Stimulated activated CD8-positive, alpha-beta memory T cell treated with anti-CD3 and anti-CD28 coated beads, Interleukin-2, amount 100 ng/mL, for 48 hours (primary cell): ENCODE results near the gene BUD31.
"Not testable (repeated sequence)": the region's sequence is repeated elsewhere in the genome, so short reads cannot be mapped to it uniquely, and the experiment has no call there.

Experiments used
- DNase-seq, 2 donors: peaks; one replicate each; pipeline ENCODE4 v3.0.0-alpha.2; 2020; ENCODE audit warnings: low read depth in 2 of 2

Gene BUD31

DNA sequence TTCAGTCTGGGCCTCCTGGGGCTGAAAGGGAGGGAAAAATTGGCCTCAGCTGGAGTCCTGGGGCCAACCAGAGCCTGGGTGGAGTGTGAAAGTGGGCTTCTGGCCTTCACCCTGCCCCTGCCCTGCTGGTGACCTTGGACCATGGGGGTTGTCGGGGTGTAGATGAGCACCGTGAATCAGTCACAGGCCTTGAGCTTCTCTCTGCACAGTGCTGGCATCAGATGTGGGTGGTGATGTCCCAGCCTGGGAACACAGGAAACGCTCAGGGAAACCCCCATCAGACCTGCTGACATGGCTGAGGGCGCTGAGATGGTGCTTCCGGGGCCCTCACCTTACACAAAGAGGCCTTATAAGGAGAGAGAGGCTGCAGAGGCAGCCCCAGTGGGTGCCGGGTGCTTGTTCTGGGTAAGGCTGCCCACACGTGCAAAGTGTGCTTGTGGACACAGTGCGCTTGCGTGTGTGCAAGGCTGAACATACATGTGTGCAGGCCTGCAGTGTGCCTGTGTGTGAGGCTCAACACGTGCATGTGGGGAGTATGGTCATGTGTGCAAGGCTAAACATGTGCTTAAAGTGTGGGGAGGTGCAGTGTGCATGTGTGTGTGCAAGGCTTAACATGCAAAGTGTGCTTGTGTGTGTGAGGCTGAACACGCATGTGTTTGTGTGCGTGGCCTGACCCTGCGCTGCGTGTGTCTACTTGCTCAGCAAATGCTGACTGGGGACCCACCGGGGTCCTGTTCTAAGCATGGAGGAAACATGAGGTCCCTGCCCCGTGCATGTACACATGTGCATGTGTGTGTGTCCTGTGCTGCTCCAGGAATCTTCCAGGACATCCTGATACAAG is 27.7 kb upstream of the BUD31 start:
- DNase-seq: peak; percentile 75 to 84

DNA sequence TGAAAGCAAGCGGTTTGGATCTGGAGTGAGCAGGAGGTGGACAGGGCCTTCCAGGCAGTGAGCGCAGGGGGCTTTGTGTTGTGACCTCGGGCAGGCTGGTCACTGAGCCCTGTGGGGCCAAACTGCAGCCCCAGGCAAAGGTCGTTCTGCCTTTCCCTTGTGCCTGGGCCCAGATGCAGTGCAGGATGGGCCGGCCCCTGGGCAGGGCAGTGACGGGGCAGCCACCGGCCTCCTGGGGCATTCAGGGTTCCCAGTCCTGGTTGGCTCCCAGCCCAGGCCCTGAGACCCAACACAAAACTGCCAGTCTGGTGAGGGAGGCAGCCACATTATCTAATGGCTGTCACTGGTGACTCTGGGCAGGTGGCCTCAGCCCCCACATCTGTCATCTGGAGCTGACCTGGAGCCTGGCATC is 27.1 kb upstream of the BUD31 start:
- DNase-seq: no peak

DNA sequence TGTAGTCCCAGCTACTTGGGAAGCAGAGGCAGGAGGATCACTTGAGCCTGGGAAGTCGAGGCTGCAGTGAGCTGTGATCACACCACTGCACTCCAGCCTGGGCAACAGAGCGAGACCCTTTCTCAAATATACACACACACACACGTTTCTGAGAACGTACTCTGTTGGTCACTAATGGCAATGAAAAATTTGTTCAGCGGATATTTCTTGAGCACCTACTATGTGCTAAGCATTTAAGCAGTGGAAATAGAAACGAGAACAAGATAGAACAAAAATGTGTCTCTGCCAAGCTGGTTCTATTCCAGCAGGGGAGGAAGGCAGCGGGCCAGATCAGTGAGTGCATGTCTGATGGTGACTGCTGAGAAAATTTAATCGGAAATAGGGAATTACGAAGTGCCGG is 25.6 kb upstream of the BUD31 start:
- no peak for DNase-seq

- DNase-seq: no peak
Observed at GRCh38 chr7:99383791-99384370, 24.9 kb upstream of the BUD31 start.

GRCh38 chr7:99384523-99384922 is 24.2 kb upstream of the BUD31 start:
- DNase-seq: no peak

DNA sequence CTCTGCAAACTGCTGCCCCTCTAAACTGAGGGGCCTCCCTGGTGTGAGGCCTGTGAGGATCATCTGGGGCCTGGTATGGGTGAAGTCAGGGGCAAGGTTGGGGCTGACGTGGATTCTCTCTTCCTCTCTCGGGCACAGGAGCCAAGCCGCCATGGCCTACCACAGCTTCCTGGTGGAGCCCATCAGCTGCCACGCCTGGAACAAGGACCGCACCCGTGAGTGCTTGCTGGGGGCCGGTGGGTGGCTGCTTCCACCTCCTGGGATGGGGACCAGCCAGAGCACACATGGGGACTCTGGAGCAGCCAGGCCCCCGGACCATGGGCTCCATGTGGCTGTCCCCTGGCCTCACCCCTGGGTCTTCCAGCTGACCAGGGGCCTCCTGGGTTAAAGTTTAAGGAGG is 23.2 kb upstream of the BUD31 start:
- DNase-seq: no peak

DNA sequence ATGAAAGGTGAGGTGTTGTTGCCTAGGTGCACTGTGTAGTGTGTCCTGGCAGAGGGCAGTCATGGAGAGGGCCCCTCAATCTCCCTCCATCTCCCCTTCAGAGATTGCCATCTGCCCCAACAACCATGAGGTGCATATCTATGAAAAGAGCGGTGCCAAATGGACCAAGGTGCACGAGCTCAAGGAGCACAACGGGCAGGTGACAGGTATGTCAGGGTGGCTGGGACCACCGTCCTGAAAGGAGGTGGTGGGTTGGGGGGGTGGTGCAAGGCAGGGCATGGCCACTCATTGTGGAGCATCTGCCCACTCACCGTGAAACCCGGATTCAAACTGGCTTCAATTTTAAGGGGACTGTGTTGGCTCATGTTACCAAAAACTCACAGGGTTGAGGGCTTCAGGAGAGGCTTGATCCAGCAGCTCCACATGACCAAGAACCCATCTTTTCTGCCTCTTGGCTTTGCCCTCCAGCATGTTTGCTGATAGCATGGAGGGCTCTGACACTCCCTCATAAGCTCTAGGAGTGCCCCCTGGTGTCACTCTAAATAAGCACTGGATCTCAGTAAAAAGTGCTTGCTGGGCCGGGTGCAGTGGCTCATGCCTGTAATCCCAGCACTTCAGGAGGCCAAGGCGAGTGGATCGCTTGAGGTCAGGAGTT is 22.1 kb upstream of the BUD31 start:
- DNase-seq: no peak

DNA sequence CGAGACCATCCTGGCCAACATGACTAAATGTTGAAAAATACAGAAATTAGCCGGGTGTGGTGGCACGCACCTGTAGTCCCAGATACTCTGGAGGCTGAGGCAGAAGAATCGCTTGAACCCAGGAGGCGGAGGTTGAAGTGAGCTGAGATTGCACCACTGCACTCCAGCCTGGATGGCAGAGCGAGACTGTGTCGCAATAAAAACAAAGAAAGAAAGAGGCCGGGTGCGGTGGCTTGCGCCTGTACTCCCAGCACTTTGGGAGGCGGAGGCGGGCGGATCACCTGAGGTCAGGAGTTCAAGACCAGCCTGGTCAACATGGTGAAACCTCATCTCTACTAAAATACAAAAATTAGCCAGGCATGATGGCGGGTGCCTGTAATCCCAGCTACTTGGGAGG is 21.5 kb upstream of the BUD31 start:
- DNase-seq: not testable (repeated sequence)

GRCh38 chr7:99387912-99388311 is 20.9 kb upstream of the BUD31 start:
- DNase-seq: no peak

DNA sequence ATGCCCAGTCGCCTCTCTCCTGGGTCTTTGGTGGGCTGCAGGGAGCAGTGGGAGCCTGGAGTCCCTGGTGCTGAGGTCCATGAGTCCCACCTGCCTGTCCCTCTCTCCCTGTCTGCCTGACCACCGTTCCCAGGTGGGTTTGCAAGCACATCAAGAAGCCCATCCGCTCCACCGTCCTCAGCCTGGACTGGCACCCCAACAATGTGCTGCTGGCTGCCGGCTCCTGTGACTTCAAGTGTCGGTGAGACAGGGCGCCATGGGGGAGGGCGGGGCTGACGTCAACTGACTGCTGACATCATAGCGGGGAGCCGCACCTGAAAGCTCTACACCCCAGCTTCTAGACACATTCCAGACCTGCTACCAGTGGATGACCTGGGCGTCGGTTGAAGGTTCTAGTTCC is 19.0 kb upstream of the BUD31 start:
- DNase-seq: no peak

GRCh38 chr7:99390941-99391602 is 17.7 kb upstream of the BUD31 start:
- no peak for DNase-seq

DNA sequence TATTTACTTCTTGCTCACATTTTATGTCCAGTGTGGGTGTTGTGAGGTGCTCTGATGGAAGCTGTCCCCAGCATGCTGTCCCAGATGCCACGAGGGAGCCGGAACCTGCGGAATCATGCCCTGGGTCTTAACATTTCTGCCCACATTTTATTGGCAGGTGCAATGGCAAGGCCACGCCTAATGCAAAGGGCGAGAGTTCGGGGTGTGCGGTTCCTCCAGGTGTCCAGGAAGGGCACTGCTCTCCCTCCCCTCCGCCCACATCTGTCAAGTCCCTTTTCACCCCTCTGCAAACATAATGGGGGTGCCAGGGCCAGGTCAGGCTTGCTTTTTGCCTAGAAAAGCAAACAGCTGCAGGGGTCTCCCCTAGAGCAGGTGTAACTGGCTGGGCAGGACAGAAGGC is 16.7 kb upstream of the BUD31 start:
- DNase-seq: no peak

GRCh38 chr7:99392659-99393354 is 16.0 kb upstream of the BUD31 start:
- peak; percentile 64 for DNase-seq

DNA sequence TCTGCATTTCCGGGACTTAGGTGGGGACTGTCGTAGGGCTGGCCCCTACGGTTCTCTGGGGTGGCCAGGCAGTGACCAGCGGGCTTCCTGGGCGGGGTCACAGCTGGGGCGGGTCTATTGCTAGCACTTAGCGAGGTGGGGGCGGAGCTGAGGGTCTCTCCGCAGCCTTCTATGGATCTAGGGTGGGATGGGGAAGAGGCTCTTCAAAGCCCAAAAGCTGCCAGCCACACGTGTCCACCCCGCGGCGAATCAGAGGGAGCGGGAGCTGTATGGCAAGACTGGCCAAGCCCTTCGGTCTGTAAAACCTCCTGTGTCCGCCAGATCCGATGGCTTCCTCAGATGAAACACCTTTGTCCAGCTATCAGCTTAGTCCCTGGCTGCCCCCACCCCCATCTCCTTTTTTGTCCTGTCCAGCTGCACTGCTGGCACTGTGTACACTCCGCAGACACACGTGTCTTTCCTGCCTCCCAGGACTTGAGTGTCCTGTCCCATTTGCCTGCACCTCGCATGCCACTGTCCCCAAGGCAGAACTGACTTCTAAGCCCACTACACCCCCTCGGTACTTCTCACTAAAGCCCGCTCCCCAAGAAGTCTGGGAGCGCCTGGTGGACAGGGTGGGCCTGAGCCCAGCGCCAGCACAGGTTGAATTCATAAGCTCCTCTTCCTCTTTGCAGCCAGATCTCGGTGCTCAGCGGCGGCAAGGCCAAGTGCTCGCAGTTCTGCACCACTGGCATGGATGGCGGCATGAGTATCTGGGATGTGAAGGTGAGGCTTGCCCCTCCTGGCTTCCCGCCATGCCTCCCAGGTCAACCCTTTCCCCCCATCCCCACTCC is 15.2 kb upstream of the BUD31 start:
- no peak for DNase-seq

DNA sequence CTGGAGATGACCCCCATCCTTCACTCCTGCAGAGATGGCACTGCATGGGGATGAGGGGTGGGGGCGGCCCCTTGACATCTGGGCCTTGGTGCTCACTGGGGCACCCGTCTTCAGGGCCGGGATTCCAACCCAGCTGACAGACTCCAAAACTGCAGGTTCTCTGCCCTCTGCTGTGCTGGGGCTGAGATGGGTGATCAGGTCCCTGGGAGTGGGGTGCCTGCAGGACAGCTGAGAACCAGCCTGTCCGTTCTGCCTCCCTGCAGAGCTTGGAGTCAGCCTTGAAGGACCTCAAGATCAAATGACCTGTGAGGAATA is 14.6 kb upstream of the BUD31 start:
- no peak for DNase-seq

- DNase-seq: no peak
Observed at GRCh38 chr7:99395616-99396327, 13.0 kb upstream of the BUD31 start.

GRCh38 chr7:99396418-99397296 is 12.1 kb upstream of the BUD31 start:
- DNase-seq: no peak

- no peak for DNase-seq
Observed at GRCh38 chr7:99397297-99397983, 11.3 kb upstream of the BUD31 start.

- no peak for DNase-seq
Observed at GRCh38 chr7:99398891-99399445, 9.8 kb upstream of the BUD31 start.
